Gastroesophageal sphincter (tissue), 3 donors: ENCODE measurements around the gene AMH.

Experiments
- POLR2A ChIP-seq, 2 donors: fragments of 450-650 bp; IDR thresholded peaks; one replicate each; pipeline ENCODE4 v1.6.1; 2017; ENCODE audit warnings: antibody characterized with exemption in 2 of 2, mild to moderate bottlenecking in 2 of 2, moderate library complexity in 1 of 2
- TF ChIP-seq, protein P1 (sequence below), 4 experiments: fragments of 200-600 bp in 2 of 4; fragments of 450-650 bp in 2 of 4; sonication (generic) in 1 of 4; IDR thresholded peaks; one replicate each; pipeline ENCODE4 v1.5.1; 2017 to 2019; ENCODE audit warnings: antibody characterized with exemption in 4 of 4, mild to moderate bottlenecking in 2 of 4, moderate library complexity in 2 of 4

GRCh38 chr19:2283835-2284507, 34.8 kb downstream of the AMH start:
- TF ChIP-seq, protein P1, sequence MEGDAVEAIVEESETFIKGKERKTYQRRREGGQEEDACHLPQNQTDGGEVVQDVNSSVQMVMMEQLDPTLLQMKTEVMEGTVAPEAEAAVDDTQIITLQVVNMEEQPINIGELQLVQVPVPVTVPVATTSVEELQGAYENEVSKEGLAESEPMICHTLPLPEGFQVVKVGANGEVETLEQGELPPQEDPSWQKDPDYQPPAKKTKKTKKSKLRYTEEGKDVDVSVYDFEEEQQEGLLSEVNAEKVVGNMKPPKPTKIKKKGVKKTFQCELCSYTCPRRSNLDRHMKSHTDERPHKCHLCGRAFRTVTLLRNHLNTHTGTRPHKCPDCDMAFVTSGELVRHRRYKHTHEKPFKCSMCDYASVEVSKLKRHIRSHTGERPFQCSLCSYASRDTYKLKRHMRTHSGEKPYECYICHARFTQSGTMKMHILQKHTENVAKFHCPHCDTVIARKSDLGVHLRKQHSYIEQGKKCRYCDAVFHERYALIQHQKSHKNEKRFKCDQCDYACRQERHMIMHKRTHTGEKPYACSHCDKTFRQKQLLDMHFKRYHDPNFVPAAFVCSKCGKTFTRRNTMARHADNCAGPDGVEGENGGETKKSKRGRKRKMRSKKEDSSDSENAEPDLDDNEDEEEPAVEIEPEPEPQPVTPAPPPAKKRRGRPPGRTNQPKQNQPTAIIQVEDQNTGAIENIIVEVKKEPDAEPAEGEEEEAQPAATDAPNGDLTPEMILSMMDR (IDR thresholded peaks at IDR 0.05): no peak
- TF ChIP-seq POLR2A (IDR thresholded peaks at IDR 0.05): no peak
